NCI-H2171 treated with DMSO at 0.1 percent for 48 hours (cell line): ENCODE data around the gene VEZT.
A peak's percentile ranks its signal among the peaks of the same experiment; 100 is the strongest.
"Not testable (repeated sequence)": the region's sequence is repeated elsewhere in the genome, so short reads cannot be mapped to it uniquely, and the experiment has no call there.

Source experiments
- DNase-seq: peaks from one replicate; lab custom pipeline; 2025; lab: John Stamatoyannopoulos, UW

Gene VEZT

GRCh38 chr12:95321516-95322246, 104.1 kb downstream of the VEZT start:
- DNase-seq = no peak

DNA sequence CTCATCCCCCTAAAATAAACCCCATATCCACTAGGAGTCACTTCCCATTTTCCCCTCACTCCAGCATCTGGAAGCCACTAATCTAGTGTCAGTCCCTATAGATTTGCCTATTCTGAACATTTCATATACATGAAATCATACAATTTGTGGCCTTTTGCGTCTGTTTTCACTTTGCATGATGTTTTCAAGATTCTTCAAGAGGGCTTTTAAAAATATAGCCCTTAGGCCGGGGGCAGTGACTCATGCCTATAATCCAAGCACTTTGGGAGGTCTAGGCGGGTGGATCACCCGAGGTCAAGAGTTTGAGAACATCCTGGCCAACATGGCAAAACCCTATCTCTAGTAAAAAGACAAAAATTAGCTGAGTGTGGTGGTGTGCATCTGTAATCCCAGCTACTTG, 104.7 kb downstream of the VEZT start:
- no peak for DNase-seq

DNA sequence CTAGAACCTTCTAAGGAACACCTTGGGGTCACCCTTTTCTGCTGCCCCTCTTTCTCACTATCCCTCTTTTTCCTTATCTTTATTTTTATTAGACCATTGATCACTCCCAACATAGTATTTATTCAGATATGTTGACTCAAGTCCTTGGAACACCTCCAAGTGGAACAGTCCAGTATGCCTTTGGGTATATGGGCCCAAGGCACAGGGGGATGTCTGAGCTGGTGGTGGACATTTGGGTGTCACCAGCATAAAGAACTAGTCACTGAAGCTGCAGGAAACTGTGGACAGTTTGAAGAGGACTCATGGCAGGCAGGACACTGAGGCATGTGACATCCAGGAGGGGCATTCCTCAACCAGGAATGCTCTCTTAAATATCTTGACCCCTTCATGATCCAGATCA, 105.6 kb downstream of the VEZT start:
- DNase-seq = no peak

DNA sequence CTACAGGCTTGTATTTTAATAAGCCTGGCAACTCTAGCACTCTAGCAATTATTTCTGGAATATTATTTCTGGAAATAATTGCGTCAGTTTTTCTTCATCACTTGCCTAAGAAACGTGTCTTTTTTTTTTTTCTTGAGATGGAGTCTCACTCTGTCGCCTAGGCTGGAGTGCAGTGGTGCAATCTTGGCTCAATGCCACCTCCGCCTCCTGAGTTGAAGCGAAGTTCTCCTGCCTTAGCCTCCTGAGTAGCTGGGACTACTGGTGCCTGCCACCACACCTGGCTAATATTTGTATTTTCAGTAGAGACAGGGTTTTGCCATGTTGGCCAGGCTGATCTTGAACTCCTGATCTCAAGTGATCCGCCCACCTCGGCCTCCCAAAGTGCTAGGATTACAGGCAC, 106.6 kb downstream of the VEZT start:
- DNase-seq = not testable (repeated sequence)

GRCh38 chr12:95325501-95325900, 107.9 kb downstream of the VEZT start:
- no peak for DNase-seq

- DNase-seq = no peak
These were observed 108.8 kb downstream of the VEZT start for GRCh38 chr12:95326445-95326844.

GRCh38 chr12:95326855-95327254, 109.2 kb downstream of the VEZT start:
- no peak for DNase-seq

DNA sequence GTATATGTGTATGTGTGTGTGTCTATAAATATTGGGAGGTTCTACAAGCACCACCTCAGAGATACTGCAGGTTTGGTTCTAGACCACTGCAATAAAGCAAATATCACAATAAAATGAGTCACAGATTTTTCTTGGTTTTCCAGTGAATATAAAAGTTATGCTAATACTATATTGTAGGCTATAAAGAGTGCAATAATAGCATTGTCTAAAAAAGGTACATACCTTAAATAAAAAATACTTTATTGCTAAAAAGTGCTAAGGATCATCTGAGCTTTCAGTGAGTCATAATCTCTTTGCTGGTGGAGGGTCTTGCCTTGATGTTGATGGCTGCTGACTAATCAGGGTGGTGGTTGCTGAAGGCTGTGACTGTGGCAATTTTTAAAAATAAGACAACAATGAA, 111.1 kb downstream of the VEZT start:
- no peak for DNase-seq

- no peak for DNase-seq
These were observed 118.3 kb downstream of the VEZT start for GRCh38 chr12:95335948-95336347.

DNA sequence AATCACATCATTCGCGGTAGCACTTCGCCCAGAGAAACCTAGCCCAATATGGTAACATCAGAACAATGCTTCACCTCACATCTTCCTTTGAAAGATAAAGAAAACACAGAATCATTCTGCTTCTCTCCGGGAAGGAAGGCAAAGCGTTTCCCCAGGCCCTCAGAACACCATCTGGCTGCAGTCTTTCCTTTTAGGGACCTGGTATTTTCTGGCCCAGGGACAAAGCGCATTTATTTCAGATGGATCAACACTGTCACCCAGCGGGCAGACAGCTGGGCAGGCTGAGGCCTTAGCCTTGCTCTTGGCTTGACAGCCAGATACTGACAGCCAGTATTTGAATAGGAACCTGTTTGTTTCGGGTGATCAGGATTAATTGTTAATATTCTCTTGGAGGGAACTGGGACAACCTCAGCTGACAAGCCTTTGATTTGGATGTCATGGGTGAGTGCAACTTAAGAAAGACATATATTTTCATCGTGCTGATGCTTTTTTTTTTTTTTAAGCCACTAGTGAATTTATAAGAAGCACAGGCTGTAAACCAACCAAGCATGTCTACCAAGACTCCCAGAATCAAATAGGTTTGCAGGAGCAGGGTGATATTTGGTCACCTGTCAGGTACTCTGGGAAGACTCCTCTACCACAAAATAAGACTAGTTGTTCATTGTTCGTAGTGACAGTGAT, 118.9 kb downstream of the VEZT start:
- DNase-seq = peak; percentile 93

DNA sequence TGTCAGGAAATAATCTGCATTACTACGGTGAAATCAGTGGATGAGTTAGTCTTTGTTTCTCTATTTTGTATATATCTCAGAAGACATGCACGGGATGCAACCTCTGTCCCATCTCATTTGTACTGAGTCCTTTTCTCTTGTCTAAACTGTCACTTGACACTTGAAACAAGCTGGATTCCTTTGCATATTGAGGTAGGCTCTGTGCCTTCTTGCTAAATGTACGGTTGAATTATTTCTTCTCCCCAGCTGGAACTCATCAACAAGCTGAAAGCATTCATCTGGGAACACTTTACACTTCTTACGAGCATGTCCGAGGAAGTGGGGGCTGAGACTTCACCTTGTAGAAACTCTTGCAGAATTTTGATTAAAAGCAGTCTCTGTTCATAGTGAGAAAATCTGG, 119.5 kb downstream of the VEZT start:
- no peak for DNase-seq

DNA sequence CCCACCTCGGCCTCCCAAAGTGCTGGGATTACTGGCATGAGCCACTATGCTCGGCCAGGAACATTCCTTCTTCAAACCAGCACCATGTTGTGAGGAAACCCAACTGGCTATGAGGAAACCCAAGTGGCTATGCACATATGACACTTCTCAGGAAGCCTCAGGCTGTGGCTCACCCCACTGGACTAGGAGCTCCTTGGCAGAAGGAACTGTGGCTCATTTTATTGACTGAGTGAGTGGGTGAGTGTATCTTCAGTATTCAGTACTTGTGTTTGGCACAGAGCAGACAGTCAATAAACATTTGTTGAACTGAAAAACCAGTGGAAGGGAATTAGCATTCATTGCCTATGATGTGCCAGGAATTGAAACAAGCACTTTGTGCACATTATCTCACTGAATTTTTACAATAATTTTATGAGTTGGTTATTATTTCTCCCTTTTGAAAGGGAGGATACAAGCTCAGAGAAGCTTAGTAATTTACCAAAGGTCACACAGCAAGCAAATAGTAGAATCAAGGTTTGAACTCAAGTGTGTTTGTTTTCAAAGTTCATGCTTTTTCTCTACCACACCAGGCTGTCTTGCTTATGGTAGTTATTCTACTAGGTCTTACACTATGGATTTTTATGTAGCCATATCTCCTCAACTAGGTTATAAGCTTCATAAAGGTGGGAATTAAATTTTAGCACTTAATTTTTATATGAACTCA, 121.6 kb downstream of the VEZT start:
- no peak for DNase-seq

DNA sequence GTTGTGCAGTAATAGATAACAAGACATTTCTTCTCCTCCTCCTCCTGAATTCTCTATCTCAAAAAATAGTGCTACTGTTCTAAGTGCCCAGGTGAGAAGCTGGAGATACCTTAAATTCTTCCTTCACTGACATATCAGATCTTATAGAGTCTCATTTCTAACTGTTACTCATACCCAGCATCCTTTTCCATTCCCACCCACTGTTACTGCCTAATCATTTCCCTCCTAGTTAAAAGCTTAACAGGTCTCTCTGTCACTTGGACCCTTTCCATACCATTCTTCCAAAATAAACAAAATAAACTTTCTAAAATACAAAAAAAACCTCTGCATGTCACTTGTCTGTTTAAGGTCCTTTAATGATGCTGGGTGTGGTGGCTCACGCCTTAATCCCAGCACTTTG, 124.4 kb downstream of the VEZT start:
- no peak for DNase-seq

DNA sequence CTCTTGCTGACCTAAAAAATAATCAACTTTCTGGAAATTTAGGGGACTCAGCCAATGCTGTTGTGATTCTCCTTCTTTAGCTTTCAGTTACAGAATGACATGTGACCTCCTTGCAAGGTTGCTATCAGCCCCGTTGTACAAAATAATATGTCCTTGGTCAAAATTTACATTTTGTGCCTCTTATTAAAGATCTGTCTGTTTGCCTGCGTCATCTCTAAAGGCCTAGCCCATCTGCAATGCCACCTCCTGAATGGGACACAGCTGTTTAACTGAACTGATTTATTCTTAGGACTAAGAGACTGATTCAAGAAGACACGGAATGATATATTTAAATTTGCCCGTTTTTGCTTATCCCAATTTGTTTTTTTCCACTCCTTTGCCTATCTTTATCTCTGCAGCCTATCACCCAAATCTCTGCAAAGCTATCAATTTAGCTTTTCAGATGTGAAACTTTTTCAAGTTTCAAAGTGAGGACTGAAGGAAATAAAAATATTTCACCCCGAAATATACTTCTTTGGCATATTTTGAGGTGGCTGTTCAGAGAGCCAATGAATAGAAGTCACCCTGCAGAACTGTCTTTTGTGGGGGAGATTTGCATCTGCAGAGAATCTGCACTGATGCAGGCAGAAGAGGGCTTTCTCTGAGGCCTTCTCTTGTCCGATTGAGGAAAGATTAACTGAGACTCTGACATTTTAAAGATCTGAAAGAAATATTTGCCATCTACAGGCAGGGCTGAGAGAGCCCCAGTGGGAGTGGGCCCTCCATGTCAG, 126.0 kb downstream of the VEZT start:
- no peak for DNase-seq

DNA sequence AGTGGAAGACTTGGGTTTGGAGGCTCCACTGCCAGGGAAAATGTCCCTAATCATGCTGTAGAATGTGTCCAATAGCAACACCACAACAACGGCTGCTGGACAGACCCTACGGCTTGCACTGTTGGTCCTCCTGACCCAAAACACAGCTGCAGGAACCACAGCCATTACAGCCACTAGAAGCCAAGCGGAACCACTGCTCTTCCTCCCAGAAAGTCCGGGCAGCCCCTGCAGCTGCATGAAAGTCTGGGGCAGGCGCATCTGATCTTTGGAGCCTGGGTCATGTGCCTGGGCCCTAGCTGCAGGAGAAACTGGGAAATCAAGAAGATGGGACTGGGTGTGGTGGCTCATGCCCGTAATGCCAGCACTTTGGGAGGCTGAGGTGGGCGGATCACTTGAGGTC, 131.7 kb downstream of the VEZT start:
- no peak for DNase-seq

- no peak for DNase-seq
These were observed 134.1 kb downstream of the VEZT start for GRCh38 chr12:95351748-95352147.
